Measurements from ENCODE around the gene OR6M1.

The OR6M1 gene, protein sequence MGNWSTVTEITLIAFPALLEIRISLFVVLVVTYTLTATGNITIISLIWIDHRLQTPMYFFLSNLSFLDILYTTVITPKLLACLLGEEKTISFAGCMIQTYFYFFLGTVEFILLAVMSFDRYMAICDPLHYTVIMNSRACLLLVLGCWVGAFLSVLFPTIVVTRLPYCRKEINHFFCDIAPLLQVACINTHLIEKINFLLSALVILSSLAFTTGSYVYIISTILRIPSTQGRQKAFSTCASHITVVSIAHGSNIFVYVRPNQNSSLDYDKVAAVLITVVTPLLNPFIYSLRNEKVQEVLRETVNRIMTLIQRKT

DNA sequence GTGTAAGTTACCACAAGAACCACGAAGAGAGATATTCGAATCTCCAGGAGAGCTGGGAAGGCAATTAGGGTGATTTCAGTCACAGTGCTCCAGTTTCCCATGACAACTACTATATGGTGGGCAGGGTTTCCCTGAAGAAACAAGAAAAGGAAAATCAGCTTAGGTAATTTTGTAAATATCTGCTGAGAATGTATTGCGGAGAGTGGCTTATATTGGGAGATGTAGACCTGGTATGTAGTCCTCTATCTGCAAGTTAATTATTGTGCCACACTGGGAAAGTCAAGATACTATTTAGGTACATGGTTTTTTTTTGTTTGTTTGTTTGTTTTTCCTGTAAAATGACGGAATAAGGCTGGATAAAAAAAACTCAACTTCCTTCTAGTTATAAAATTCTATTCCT is at the start of gene OR6M1:
OR6M1 (minus strand) TSS at position 101 of the 400 bp plus-strand sequence; CDS start at position 101, 0 bp downstream.
- DNase-seq (ENCODE audit: low read depth in 2 of 3, low spot score in 2 of 3): no peak

- DNase-seq (ENCODE audit: low read depth in 2 of 3, low spot score in 2 of 3): no peak
Measured at GRCh38 chr11:123853038-123853437, 46.9 kb upstream of the OR6M1 start.

DNA sequence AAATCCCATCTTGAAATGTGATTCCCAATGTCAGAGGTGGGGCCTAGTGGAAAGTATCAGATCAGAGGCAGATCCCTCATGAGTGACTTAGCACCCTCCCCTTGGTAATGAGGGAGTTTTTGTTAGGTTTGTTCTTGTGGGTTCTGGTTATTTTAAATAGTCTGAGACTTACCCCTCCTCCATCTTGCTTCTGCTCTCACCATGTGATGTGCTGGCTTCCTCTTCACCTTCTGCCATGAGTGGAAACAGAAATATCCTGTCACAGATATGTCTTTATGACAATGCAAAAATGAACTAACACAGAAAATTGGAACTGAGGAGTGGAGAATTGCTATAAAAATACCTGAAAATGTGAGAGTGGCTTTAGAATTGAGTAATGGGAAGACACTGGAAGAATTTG is 46.2 kb upstream of the OR6M1 start:
- DNase-seq (ENCODE audit: low read depth in 2 of 3, low spot score in 2 of 3): no peak

DNA sequence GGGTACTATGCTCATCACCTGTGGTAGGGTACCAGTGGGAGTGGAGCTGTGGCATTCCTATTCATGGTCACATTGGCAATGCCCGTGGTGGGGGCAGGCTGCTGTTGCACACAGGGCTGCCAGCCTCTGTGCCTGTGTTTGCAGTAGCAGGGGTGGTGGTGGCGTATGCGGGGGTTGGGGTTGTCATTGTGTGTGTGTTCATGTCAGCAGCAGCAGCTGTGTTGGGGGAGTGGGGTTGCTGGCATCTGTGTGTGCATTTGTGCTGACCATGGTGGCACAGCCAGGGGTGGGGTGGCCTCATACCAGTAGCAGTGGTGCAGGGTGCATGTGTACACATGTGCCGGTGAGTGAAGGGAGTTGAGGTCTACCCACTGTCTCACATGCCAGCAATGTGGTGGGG is 45.0 kb upstream of the OR6M1 start:
- no peak for DNase-seq (ENCODE audit: low read depth in 2 of 3, low spot score in 2 of 3)

- no peak for DNase-seq (ENCODE audit: low read depth in 2 of 3, low spot score in 2 of 3)
Measured at GRCh38 chr11:123841174-123841573, 35.0 kb upstream of the OR6M1 start.

DNA sequence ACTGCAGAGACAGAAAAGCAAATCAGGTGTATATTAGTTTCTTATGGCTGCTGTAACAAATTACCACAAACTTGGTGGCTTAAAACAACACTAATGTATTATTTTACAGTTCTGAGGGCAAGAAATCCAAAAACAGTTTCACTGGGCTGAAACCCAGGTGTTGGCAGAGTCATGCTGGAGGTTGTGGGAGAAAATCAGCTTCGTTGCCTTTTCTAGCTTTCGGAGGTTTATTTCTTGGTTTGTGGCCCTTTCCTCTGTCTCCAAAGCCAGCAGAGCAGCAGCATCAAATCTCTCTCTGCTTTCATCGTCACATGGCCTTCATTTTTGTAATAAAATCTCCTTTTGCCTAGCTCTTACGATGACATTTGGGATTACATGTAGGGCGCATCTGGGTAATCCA is 33.0 kb upstream of the OR6M1 start:
- DNase-seq (ENCODE audit: low read depth in 2 of 3, low spot score in 2 of 3): no peak

DNA sequence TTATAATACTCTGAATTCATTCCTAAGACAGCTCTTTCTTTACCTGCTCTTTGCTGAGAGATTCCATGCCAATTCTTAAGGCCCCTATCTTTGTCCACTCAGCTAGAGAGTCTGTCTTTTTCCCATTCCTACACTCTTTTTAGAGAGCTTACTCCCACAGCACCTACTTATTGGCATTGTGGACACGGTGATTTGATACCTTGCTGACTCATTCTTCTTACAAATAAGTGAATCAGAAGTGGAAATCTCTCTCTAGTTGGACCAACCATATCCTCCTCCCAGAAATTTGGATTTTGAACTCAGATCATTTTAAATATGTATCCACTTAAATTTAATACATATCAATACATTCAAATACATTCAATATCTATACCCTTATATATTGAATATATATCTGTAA is 32.5 kb upstream of the OR6M1 start:
- DNase-seq (ENCODE audit: low read depth in 2 of 3, low spot score in 2 of 3): no peak

- no peak for DNase-seq (ENCODE audit: low read depth in 2 of 3, low spot score in 2 of 3)
Measured at GRCh38 chr11:123838199-123838598, 32.0 kb upstream of the OR6M1 start.

- no peak for DNase-seq (ENCODE audit: low read depth in 2 of 3, low spot score in 2 of 3)
Measured at GRCh38 chr11:123833095-123833494, 26.9 kb upstream of the OR6M1 start.

- no peak for DNase-seq (ENCODE audit: low read depth in 2 of 3, low spot score in 2 of 3)
Measured at GRCh38 chr11:123829745-123830144, 23.6 kb upstream of the OR6M1 start.

- DNase-seq (ENCODE audit: low read depth in 2 of 3, low spot score in 2 of 3): no peak
Measured at GRCh38 chr11:123822599-123822998, 16.4 kb upstream of the OR6M1 start.

- no peak for DNase-seq (ENCODE audit: low read depth in 2 of 3, low spot score in 2 of 3)
Measured at GRCh38 chr11:123822032-123822431, 15.9 kb upstream of the OR6M1 start.

DNA sequence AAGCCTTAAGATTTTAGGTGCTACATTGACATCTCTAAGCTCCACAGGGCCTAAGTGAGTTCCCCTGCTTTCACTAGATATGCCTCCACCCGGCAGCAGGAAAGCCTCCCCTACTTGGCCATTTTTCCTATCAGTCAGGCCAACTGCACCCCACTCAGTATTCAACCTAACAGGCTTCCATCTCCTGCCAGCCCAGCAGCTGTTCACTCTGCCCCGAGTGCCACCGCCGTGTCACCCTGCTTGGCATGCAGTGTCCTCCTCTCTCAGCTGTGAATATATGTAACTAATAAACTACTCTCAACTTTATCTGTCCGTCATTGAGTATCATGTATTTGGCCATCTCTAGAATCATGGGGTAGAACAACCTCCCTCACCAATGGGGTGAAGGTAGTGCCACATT is 9.0 kb upstream of the OR6M1 start:
- DNase-seq (ENCODE audit: low read depth in 2 of 3, low spot score in 2 of 3): no peak

- no peak for DNase-seq (ENCODE audit: low read depth in 2 of 3, low spot score in 2 of 3)
Measured at GRCh38 chr11:123801765-123802164, 4.4 kb downstream of the OR6M1 start.

- no peak for DNase-seq (ENCODE audit: low read depth in 2 of 3, low spot score in 2 of 3)
Measured at GRCh38 chr11:123800036-123800435, 6.1 kb downstream of the OR6M1 start.

- no peak for DNase-seq (ENCODE audit: low read depth in 2 of 3, low spot score in 2 of 3)
Measured at GRCh38 chr11:123799438-123799837, 6.7 kb downstream of the OR6M1 start.

DNA sequence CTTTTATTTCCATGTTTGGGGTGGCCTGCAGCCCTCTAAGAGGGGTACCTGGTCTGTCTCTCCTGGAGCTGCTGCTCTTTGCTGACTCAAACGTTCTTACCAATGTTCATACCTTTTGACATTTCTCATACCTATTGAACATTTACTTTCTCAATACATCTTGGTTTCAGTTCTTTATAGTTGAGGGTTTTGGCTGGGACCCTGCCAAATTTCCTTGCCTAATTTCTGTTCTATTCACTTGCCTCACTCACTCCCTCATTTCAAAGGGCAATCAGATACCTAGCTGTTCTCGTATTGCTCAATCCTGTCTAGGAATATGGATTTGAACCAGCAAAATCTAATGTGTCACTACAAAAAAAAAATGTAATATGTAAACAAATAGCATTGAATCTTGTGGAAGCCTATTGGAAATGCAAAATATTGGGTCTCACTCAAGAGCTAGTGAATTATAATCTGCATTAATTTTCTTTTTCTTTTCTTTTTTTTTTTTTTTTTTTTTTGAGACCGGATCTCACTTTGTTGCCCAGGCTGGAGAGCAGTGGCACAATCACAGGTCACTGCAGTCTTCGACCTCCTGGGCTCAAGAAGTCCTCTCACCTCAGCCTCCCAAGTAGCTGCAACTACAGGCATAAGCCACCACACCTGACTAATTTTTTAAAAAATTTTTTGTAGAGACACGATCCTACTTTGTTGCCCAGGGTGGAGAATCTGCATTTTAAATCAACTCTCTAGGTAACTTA is 7.5 kb downstream of the OR6M1 start:
- no peak for DNase-seq (ENCODE audit: low read depth in 2 of 3, low spot score in 2 of 3)

- no peak for DNase-seq (ENCODE audit: low read depth in 2 of 3, low spot score in 2 of 3)
Measured at GRCh38 chr11:123798079-123798478, 8.1 kb downstream of the OR6M1 start.

- no peak for DNase-seq (ENCODE audit: low read depth in 2 of 3, low spot score in 2 of 3)
Measured at GRCh38 chr11:123797541-123797940, 8.6 kb downstream of the OR6M1 start.

DNA sequence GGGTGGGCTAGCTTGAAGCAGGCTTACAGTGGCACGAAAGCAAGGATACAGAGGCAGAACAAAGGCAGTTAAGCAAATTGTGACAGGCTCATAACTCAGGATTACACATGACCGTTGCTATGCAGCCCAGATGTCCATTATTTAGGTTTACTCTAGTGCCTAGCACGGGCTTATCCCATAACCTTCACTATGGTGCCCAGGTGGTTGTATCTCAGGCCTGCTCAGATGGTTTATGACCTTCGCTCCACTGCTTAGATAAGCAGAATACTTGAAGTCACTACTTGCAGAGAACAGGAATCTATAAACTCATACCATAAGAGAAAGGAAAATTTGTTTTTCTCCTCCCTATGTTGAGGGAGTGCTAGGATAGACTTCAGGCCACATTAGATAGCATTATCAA is 9.0 kb downstream of the OR6M1 start:
- no peak for DNase-seq (ENCODE audit: low read depth in 2 of 3, low spot score in 2 of 3)

DNA sequence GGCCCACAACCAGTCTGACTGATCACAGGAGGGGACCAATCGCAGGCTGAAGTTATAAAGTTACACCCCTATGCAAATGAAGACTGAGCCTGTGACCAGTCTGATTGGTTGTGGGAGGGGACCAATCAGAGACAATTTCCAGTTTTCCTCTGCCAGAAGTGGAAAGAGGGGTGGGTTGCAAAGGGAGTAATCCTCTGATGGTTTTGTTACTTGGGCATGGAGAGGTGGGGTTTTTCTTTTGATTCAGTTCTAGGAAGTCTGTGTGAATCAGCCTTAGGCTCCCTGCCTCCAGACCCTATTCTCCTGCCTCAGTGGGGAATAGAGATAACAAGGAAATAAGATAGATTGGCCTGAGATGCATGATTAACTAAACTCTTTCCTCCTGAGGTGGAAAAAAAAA is 9.9 kb downstream of the OR6M1 start:
- no peak for DNase-seq (ENCODE audit: low read depth in 2 of 3, low spot score in 2 of 3)

DNA sequence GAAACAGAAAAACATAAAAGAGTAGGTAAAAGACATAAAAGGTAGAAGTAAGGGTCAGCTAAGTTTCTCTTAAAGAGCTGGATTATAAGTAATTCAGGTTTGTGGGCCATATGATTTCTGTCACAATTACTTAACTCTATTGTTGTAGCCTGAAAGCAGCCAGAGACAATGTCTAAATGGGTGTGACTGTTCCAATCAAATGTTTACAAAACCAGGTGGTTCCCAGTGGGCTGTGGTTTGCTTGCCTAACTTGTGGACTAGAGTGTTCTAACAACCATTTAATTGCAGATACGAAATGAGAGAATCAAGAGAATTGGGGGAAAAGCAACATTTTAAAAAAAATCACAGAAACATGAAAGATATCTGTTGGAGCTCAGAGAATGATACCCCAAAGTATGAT is 22.6 kb downstream of the OR6M1 start:
- no peak for DNase-seq (ENCODE audit: low read depth in 2 of 3, low spot score in 2 of 3)

DNA sequence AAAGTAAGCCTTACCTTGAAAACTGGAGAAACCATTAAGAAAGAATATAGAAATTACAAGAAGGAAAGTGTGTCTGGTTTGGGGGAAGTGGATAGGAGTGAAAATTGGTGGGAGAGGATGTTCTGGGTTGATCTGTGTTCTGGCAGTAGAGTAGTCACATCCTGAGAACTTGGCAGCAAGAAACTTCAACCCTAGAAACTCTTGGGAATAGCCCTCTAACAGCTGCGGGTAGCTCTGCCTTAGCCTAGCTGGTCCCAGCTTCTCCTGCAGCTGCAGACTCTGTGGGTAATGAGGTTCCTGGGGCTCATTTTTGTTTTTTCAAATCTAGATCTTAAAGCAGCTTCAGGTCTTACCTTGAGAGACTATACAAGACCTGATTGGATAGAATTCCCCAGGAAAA is 27.6 kb downstream of the OR6M1 start:
- no peak for DNase-seq (ENCODE audit: low read depth in 2 of 3, low spot score in 2 of 3)
